ENCODE data around the gene FHOD3.

FHOD3 gene

DNA sequence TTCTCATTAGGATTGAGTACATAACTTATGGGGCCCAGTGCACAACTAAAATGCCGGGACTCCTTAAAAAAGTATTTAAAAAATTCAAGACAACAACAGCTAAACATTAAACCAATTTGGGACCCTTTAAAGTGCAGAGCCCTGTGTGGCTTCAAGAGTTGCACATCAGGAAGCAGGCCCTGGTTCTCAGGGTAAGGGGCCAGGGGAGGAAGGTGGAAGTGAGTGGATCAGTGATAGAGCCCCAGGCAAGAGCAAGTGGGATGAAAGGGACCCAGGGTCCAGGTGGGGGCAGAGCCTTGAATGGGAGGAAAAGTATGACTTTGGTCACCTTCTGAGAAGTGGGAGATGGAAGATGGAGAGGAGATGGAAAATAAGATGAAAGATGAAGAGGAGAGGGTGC, 2.3 kb upstream of the FHOD3 start:
- H3K4me3 ChIP-seq, result no peak overlapping the region
- TF ChIP-seq, protein P1, sequence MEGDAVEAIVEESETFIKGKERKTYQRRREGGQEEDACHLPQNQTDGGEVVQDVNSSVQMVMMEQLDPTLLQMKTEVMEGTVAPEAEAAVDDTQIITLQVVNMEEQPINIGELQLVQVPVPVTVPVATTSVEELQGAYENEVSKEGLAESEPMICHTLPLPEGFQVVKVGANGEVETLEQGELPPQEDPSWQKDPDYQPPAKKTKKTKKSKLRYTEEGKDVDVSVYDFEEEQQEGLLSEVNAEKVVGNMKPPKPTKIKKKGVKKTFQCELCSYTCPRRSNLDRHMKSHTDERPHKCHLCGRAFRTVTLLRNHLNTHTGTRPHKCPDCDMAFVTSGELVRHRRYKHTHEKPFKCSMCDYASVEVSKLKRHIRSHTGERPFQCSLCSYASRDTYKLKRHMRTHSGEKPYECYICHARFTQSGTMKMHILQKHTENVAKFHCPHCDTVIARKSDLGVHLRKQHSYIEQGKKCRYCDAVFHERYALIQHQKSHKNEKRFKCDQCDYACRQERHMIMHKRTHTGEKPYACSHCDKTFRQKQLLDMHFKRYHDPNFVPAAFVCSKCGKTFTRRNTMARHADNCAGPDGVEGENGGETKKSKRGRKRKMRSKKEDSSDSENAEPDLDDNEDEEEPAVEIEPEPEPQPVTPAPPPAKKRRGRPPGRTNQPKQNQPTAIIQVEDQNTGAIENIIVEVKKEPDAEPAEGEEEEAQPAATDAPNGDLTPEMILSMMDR (IDR thresholded peaks at IDR 0.05), result no peak
- H3K27ac ChIP-seq, result no peak overlapping the region
- no peak for DNase-seq (ENCODE audit: low spot score)

DNA sequence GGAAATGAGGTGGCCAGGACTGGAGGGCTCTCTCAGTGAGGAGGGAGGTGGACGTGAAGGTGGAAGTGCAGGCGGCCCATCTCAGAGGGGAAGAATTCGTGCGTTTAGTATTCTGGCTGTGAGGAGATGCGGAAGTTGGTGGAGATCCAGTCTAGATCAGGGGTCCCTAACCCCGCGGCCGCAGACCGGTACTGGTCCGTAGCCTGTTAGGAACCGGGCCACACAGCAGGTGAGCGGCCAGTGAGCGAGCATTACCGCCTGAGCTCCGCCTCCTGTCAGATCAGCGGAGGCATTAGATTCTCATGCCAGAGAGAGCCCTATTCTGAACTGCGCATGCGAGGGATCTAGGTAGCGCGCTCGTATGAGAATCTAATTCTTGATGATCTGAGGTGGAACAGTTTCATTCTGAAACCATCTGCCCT, 1.6 kb upstream of the FHOD3 start:
- H3K27ac ChIP-seq, result peak overlapping the region in 1 of 2 donors; percentile 80
- TF ChIP-seq, protein P1 (IDR thresholded peaks at IDR 0.05), result no peak
- peak overlapping the region; percentile 92 for H3K4me3 ChIP-seq
- DNase-seq (ENCODE audit: low spot score), result no peak

DNA sequence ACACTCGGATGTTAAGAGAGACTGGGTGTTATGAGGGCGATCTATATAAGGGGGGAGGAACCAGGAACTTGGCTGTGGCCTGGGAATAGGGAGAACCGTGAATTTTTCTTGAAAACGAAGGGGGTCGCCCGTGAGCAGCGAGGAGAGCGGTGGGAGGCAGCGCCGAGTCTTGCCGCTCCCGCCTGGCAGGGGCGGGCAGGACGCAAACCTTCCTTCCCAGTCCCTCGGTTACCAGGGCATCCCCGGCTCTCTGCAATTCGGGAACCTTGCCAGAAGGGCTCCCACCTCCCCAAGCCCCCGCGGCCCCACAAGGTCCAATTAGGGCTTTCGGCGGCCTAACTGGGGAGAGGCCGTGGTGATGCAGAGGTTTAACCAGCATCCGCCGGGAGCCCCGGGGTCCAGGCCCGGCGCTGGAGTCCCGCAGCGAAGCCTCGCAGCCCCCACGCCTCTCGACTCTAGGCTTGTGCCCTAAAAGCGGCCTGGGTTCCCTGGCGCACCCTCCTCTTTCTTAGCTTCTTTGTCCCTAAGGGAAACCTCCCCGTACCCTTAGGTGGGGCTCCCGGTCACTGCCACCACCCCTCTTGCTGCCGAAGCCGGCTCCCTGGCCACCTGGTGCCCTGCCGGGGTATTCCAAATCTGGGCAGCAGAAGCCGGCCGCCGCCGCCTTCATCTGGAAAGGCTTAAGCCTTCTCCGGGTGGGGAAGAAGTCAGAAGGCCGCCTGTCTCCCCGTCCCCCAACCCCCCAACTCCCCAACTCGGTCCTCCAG, 680 bp upstream of the FHOD3 start:
- peak overlapping the region; percentile 92 for H3K4me3 ChIP-seq
- TF ChIP-seq, protein P1 (IDR thresholded peaks at IDR 0.05), result peak; percentile 18
- peak; percentile 87 for DNase-seq (ENCODE audit: low spot score)
- peak overlapping the region; percentile 41 to 80 for H3K27ac ChIP-seq

DNA sequence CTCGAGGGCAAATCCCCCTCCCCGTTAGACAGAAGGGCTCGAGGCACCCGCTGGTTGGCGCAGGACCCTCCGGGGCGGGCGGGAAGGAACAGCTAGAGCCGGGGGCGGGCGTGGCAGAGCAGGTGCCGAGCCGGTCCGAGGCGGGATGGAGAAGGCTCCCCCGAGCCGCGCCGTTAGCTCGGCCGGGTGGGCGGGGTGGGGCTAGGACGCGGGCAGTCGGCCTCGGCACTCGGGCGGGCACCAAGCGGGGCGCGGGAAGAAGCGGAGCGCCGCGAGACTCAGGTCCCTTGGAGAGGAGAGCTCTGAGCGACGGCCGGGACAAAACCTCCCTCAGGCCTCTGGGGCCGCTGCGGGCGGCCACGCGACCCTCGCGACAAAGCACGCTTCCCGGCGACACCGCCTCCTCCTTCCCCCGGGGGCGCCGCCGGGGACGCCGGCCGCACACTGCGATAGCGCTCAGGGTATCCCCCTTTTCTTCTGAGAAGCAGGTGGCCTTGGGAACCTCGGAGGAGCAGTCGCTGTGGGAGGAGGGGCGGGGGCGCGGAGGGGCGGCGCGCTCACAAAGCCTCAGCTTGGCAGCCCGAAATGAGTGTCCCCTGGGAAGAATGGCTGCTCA, 721 bp downstream of the FHOD3 start:
- TF ChIP-seq, protein P1 (IDR thresholded peaks at IDR 0.05), result no peak
- Histone ChIP-seq H3K4me3 (peak overlapping the region; percentile 92), H3K27ac (peak overlapping the region in 1 of 2 donors; percentile 80)
- no peak for DNase-seq (ENCODE audit: low spot score)

DNA sequence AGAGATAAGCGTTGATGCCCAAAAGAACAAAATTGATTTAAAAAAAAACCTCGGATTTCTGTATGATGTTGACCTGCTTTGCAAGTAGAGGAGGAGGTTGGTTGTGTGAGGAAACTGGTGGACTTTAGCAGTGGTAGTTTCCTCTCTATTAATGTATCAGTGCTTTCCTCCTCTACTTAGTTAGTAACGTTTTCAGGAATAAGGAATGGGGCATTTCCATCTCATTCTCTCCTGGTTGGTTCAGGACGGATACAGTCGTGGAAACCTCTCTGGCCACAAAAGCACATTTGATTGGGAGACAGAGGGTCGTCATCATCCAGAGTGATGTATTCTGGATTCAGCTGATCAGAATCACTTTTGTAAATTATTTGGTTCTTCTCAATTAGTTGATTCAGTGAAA, 1.5 kb downstream of the FHOD3 start:
- peak overlapping the region; percentile 92 for H3K4me3 ChIP-seq
- DNase-seq (ENCODE audit: low spot score), result no peak
- H3K27ac ChIP-seq, result no peak overlapping the region
- TF ChIP-seq, protein P1 (IDR thresholded peaks at IDR 0.05), result no peak

- Histone ChIP-seq H3K4me3 (no peak overlapping the region), H3K27ac (no peak overlapping the region)
- no peak for DNase-seq (ENCODE audit: low spot score)
- TF ChIP-seq, protein P1 (IDR thresholded peaks at IDR 0.05), result no peak
These were observed 2.7 kb downstream of the FHOD3 start for GRCh38 chr18:36300211-36300610.

- TF ChIP-seq, protein P1 (IDR thresholded peaks at IDR 0.05), result no peak
These were observed 4.4 kb downstream of the FHOD3 start for GRCh38 chr18:36301884-36302283.

More at GRCh38 chr18:36301884-36302283, 4.4 kb downstream of the FHOD3 start:
- H3K4me3 ChIP-seq, result no peak overlapping the region
- no peak overlapping the region for H3K27ac ChIP-seq
- DNase-seq (ENCODE audit: low spot score), result no peak

All from coronary artery (tissue), 2 donors.